Neuronal stem cell (in vitro differentiated cells): ENCODE data around the gene CXXC4.

Experiments
- DNase-seq: peaks from one replicate; pipeline ENCODE4 v3.0.0-alpha.2; 2013; ENCODE audit warnings: low spot score
- H2AFZ ChIP-seq: one replicate; pipeline ENCODE4 v1.6.1; 2013; ENCODE audit warnings: mild to moderate bottlenecking, low read length, inconsistent platforms
- H2AK5ac ChIP-seq: 2 replicates; pipeline ENCODE4 v1.6.1; 2013; ENCODE audit warnings: low read depth, mild to moderate bottlenecking, inconsistent platforms, low read length, moderate library complexity, mixed read lengths
- H2BK120ac ChIP-seq: 2 replicates; pipeline ENCODE4 v1.6.1; 2013; ENCODE audit warnings: low read depth, mild to moderate bottlenecking, inconsistent platforms, low read length, moderate library complexity, mixed read lengths
- H2BK12ac ChIP-seq: one replicate; pipeline ENCODE4 v1.6.1; 2013; ENCODE audit warnings: low read length, inconsistent platforms
- H2BK15ac ChIP-seq: 2 replicates; pipeline ENCODE4 v1.6.1; 2013; ENCODE audit warnings: mild to moderate bottlenecking, low read length, inconsistent platforms, mixed read lengths
- H2BK5ac ChIP-seq: one replicate; pipeline ENCODE4 v1.6.1; 2013; ENCODE audit warnings: inconsistent platforms, mild to moderate bottlenecking, low read length, moderate library complexity
- H3K14ac ChIP-seq: one replicate; pipeline ENCODE4 v1.6.1; 2013; ENCODE audit warnings: low read length, inconsistent platforms
- H3K18ac ChIP-seq: 2 replicates; pipeline ENCODE4 v1.6.1; 2013; ENCODE audit warnings: low read length, inconsistent platforms
- H3K23ac ChIP-seq: 2 replicates; pipeline ENCODE4 v1.6.1; 2013; ENCODE audit warnings: low read depth, mild to moderate bottlenecking, mixed read lengths, low read length, inconsistent platforms; ENCODE audit not compliant: poor library complexity
- H3K27ac ChIP-seq: replicated peaks from 3 replicates; pipeline ENCODE4 v1.5.1; 2013; ENCODE audit warnings: low read length, inconsistent platforms
- H3K27me3 ChIP-seq, 3 experiments: 2 replicates each; pipeline ENCODE4 v1.6.1; 2013; ENCODE audit warnings: low read length in 3 of 3, mild to moderate bottlenecking in 2 of 3, inconsistent platforms in 1 of 3, low read depth in 1 of 3, mixed read lengths in 1 of 3, moderate library complexity in 1 of 3; ENCODE audit not compliant: control insufficient read depth in 3 of 3, insufficient read depth in 3 of 3
- H3K36me3 ChIP-seq, 2 donors: replicated peaks in 1 of 2; 2 replicates each; pipeline ENCODE4 v1.6.1; 2013; ENCODE audit warnings: low read length in 2 of 2; ENCODE audit not compliant: control insufficient read depth in 2 of 2, insufficient read depth in 2 of 2
- H3K4ac ChIP-seq: 2 replicates; pipeline ENCODE4 v1.6.1; 2013; ENCODE audit warnings: inconsistent platforms, mild to moderate bottlenecking, low read length, moderate library complexity
- H3K4me1 ChIP-seq, 2 donors: 1 replicate in 1 of 2; 2 replicates in 1 of 2; pipeline ENCODE4 v1.6.1; 2013; ENCODE audit warnings: low read length in 2 of 2, low read depth in 1 of 2; ENCODE audit not compliant: control insufficient read depth in 2 of 2, insufficient read depth in 1 of 2
- H3K4me2 ChIP-seq: one replicate; pipeline ENCODE4 v1.6.1; 2013; ENCODE audit warnings: mild to moderate bottlenecking, low read length, inconsistent platforms; ENCODE audit not compliant: insufficient read depth, poor library complexity, severe bottlenecking
- H3K4me3 ChIP-seq, 2 donors: 2 replicates each; pipeline ENCODE4 v1.5.1; 2013; ENCODE audit warnings: low read length in 2 of 2, mild to moderate bottlenecking in 2 of 2, inconsistent platforms in 1 of 2, moderate library complexity in 1 of 2
- H3K79me1 ChIP-seq: one replicate; pipeline ENCODE4 v1.6.1; 2013; ENCODE audit warnings: low read depth, mild to moderate bottlenecking, inconsistent platforms, low read length, moderate library complexity
- H3K9ac ChIP-seq: one replicate; pipeline ENCODE4 v1.6.1; 2013; ENCODE audit warnings: mild to moderate bottlenecking, low read depth, low read length, inconsistent platforms; ENCODE audit not compliant: poor library complexity
- H3K9me3 ChIP-seq, 2 donors: replicated peaks in 1 of 2; 2 replicates each; pipeline versions ENCODE3 to v1.6.1; 2013; ENCODE audit warnings: low read length in 2 of 2, mild to moderate bottlenecking in 2 of 2, inconsistent platforms in 1 of 2, low read depth in 1 of 2, mixed read lengths in 1 of 2, moderate library complexity in 1 of 2; ENCODE audit not compliant: control insufficient read depth in 2 of 2, insufficient read depth in 1 of 2
- H4K8ac ChIP-seq: one replicate; pipeline ENCODE4 v1.6.1; 2013; ENCODE audit warnings: low read depth, mild to moderate bottlenecking, inconsistent platforms, low read length, moderate library complexity
- H4K91ac ChIP-seq: one replicate; pipeline ENCODE4 v1.6.1; 2013; ENCODE audit warnings: low read length, low read depth, mild to moderate bottlenecking, inconsistent platforms; ENCODE audit not compliant: poor library complexity
- WGBS, 2 donors: extraction: QIAGEN DNeasy Blood & Tissue Kit; methylation state at CpG; one replicate each; pipeline ENCODE4 v1.1.7; 2013; ENCODE audit warnings: missing lambda C conversion rate in 2 of 2, mixed read lengths in 1 of 2; ENCODE audit not compliant: insufficient read length in 2 of 2, insufficient replicate concordance in 1 of 2; ENCODE audit errors: extremely low coverage in 2 of 2; 5-methylcytosine and 5-hydroxymethylcytosine counted together

The CXXC4 gene

GRCh38 chr4:104469794-104470193 is 24.9 kb downstream of the CXXC4 start:
- Histone ChIP-seq H3K79me1 (no peaks in the 10 kb centered on the region), H3K27me3 (no peaks in the 10 kb centered on the region), H2BK15ac (no peak overlapping the region), H3K9me3 (no peaks in the 10 kb centered on the region), H2BK5ac (no peak overlapping the region), H2AFZ (no peak overlapping the region), H2BK120ac (no peak overlapping the region), H4K8ac (no peak overlapping the region), H3K27ac (no peak overlapping the region), H2AK5ac (no peak overlapping the region), H3K4ac (no peak overlapping the region), H3K23ac (no peak overlapping the region), H4K91ac (no peak overlapping the region), H3K14ac (no peak overlapping the region), H3K4me2 (no peak overlapping the region), H3K9ac (no peak overlapping the region), H2BK12ac (no peak overlapping the region), H3K4me3 (no peak overlapping the region), H3K4me1 (peaks cover 0 to 3% of the 10 kb centered on the region in 2 donors), H3K18ac (no peak overlapping the region), H3K36me3 (peaks cover 0 to 4% of the 10 kb centered on the region in 2 donors)
- no peak for DNase-seq

DNA sequence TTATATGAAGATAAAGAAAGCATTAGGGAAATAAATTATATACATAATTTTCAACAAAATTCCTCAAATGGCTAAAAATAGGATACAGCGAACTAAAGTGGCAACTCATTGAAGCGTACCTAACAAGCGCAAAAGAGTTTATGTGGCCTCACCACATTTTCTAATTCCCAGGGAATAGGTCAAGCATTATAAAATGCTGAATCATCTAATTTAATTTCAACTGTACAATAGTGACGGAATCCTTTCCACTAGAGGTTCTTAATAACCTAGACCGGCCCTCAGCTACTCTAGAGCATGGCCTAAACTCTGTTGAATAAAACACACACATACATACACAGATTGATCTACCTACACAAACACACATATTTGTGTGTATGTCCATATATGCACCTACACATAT is 29.1 kb downstream of the CXXC4 start:
- Histone ChIP-seq H3K4ac (no peak overlapping the region), H2BK15ac (no peak overlapping the region), H2BK120ac (no peak overlapping the region), H3K27me3 (no peaks in the 10 kb centered on the region), H2AK5ac (no peak overlapping the region), H3K4me3 (no peak overlapping the region), H3K79me1 (no peaks in the 10 kb centered on the region), H3K27ac (no peak overlapping the region), H3K4me1 (no peaks in the 10 kb centered on the region), H3K23ac (no peak overlapping the region), H3K9ac (no peak overlapping the region), H3K18ac (no peak overlapping the region), H2AFZ (no peak overlapping the region), H3K36me3 (no peaks in the 10 kb centered on the region), H3K14ac (no peak overlapping the region), H2BK5ac (no peak overlapping the region), H3K4me2 (no peak overlapping the region), H2BK12ac (no peak overlapping the region), H4K8ac (no peak overlapping the region), H3K9me3 (no peaks in the 10 kb centered on the region), H4K91ac (no peak overlapping the region)
- WGBS, 2 donors, result no CpG with 5 or more reads among the region's 5 CpGs
- no peak for DNase-seq

- no peak overlapping the region for H2BK15ac ChIP-seq
- H3K9me3 ChIP-seq, result no peaks in the 10 kb centered on the region
- H2BK120ac ChIP-seq, result no peak overlapping the region
- no peak overlapping the region for H2AK5ac ChIP-seq
- H3K79me1 ChIP-seq, result no peaks in the 10 kb centered on the region
- H4K8ac ChIP-seq, result no peak overlapping the region
- no peaks in the 10 kb centered on the region for H3K4me1 ChIP-seq
- no peak overlapping the region for H2BK5ac ChIP-seq
- H3K27me3 ChIP-seq, result no peaks in the 10 kb centered on the region
- no peak overlapping the region for H3K18ac ChIP-seq
- H3K27ac ChIP-seq, result no peak overlapping the region
- H2BK12ac ChIP-seq, result no peak overlapping the region
- H2AFZ ChIP-seq, result no peak overlapping the region
- WGBS, 2 donors, result no CpG with 5 or more reads among the region's 1 CpG
- H3K4ac ChIP-seq, result no peak overlapping the region
- H3K4me2 ChIP-seq, result no peak overlapping the region
- no peak overlapping the region for H3K9ac ChIP-seq
- H3K14ac ChIP-seq, result no peak overlapping the region
- H4K91ac ChIP-seq, result no peak overlapping the region
- H3K4me3 ChIP-seq, result no peak overlapping the region
- DNase-seq, result no peak
- H3K36me3 ChIP-seq, result no peaks in the 10 kb centered on the region
- H3K23ac ChIP-seq, result no peak overlapping the region
These were observed 29.5 kb downstream of the CXXC4 start for GRCh38 chr4:104465201-104465600.

DNA sequence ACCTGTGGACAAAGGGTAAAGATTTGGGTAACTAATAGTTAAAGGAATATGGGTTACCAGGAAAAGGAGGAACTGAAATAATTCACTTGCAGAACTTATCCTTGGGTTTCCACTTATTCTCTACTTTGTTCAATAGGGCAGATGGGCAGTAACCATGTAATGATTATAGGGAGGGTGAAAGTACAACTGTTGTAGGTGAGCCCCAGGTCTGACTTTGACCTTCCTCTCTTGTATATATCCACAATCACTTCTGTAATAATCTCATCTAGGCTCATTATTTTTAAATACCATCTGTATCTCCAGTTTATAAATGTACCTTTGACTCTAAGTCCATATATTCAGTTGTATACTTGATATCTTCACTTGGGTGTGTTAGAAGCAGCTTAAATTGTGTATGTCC is 32.1 kb downstream of the CXXC4 start:
- Histone ChIP-seq H3K36me3 (no peaks in the 10 kb centered on the region), H2BK15ac (no peak overlapping the region)

More for the DNA sequence above, 32.1 kb downstream of the CXXC4 start:
- H3K9me3 ChIP-seq, result no peaks in the 10 kb centered on the region
- no peak overlapping the region for H4K8ac ChIP-seq
- H2BK12ac ChIP-seq, result no peak overlapping the region
- H3K18ac ChIP-seq, result no peak overlapping the region
- H2AK5ac ChIP-seq, result no peak overlapping the region
- H3K27ac ChIP-seq, result no peak overlapping the region
- no peak for DNase-seq
- no peak overlapping the region for H3K4me3 ChIP-seq
- H3K23ac ChIP-seq, result no peak overlapping the region
- H3K4ac ChIP-seq, result no peak overlapping the region
- no peaks in the 10 kb centered on the region for H3K4me1 ChIP-seq
- no peak overlapping the region for H2BK5ac ChIP-seq
- no peak overlapping the region for H3K4me2 ChIP-seq
- no peaks in the 10 kb centered on the region for H3K79me1 ChIP-seq
- H3K9ac ChIP-seq, result no peak overlapping the region
- no peak overlapping the region for H4K91ac ChIP-seq
- no peaks in the 10 kb centered on the region for H3K27me3 ChIP-seq
- no peak overlapping the region for H2AFZ ChIP-seq
- H3K14ac ChIP-seq, result no peak overlapping the region
- H2BK120ac ChIP-seq, result no peak overlapping the region
